A673 (cell line): ENCODE measurements around the gene CDH4.

Experiments
- EZH2 ChIP-seq: fragments of 200-600 bp; sonication (generic); IDR thresholded peaks from 2 replicates; pipeline ENCODE4 v1.6.1; 2017; ENCODE audit warnings: borderline replicate concordance, low read depth, mild to moderate bottlenecking, mixed read lengths, antibody characterized with exemption, low read length; ENCODE audit not compliant: poor library complexity, severe bottlenecking
- TF ChIP-seq, protein P1 (sequence below): fragments of 300-800, 200-600 bp; sonication (generic); conservative IDR thresholded peaks from 2 replicates; pipeline ENCODE4 v1.5.1; 2017; ENCODE audit warnings: low read depth, mild to moderate bottlenecking, antibody characterized with exemption, low read length, moderate library complexity, mixed read lengths

DNA sequence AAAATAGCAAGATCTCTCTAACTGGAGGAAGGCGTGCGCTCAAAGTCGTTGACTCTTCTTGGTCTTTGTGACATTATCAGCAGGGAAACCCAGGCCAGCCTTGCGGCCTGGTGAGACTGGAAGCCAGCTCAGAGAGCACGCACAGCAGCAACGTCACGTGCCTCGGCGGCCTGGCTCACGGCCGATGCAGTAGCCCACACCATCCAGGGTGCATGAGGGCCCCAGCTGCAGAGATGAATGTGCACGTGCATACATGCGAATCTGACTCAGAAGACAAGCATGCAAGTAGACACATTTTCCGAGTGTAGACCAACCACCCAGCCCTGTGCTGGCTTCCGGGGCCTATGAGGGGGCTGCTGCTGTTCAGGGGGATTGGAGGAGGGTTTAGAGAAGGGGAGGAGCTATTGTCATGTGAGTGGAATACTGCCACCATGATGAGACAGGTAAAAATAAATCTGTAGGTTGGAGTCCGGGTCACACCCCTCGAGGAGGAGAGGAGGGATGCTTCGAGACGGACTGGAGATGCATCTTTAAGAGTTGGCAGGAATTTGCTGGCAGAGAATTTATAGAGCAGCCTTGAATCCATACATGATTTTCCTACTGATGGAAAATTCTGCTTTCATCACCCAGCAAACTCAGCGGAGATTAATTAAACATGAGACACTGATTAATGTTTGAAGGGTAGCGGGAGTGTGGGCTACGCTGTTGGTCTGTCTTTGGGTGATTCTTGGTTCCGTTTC lies 388.2 kb downstream of the CDH4 start:
- TF ChIP-seq, protein P1, sequence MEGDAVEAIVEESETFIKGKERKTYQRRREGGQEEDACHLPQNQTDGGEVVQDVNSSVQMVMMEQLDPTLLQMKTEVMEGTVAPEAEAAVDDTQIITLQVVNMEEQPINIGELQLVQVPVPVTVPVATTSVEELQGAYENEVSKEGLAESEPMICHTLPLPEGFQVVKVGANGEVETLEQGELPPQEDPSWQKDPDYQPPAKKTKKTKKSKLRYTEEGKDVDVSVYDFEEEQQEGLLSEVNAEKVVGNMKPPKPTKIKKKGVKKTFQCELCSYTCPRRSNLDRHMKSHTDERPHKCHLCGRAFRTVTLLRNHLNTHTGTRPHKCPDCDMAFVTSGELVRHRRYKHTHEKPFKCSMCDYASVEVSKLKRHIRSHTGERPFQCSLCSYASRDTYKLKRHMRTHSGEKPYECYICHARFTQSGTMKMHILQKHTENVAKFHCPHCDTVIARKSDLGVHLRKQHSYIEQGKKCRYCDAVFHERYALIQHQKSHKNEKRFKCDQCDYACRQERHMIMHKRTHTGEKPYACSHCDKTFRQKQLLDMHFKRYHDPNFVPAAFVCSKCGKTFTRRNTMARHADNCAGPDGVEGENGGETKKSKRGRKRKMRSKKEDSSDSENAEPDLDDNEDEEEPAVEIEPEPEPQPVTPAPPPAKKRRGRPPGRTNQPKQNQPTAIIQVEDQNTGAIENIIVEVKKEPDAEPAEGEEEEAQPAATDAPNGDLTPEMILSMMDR: no peak
- no peak for TF ChIP-seq EZH2
